ENCODE data around the gene UGT1A5.

The UGT1A5 gene

GRCh38 chr2:233712611-233713261 is at the start of gene UGT1A5:
TSS of gene UGT1A5 (plus strand) at chr2:233712907. CDS start at chr2:233712992, 85 bp downstream.
- no peak for DNase-seq

GRCh38 chr2:233663911-233664310 is 48.8 kb upstream of the UGT1A5 start:
- DNase-seq: no peak

- no peak for DNase-seq
These were observed 44.0 kb upstream of the UGT1A5 start for GRCh38 chr2:233668605-233669260.

GRCh38 chr2:233671290-233672161 is 41.2 kb upstream of the UGT1A5 start, which contains the start of gene UGT1A9:
TSS of gene UGT1A9 (plus strand) at chr2:233671898. CDS start at chr2:233671935, 37 bp downstream.
- DNase-seq: no peak

- no peak for DNase-seq
These were observed 39.8 kb upstream of the UGT1A5 start for GRCh38 chr2:233672886-233673285.

- DNase-seq: no peak
These were observed 38.8 kb upstream of the UGT1A5 start for GRCh38 chr2:233673896-233674295.

- no peak for DNase-seq
These were observed 38.4 kb upstream of the UGT1A5 start for GRCh38 chr2:233674314-233674713.

- no peak for DNase-seq
These were observed 37.7 kb upstream of the UGT1A5 start for GRCh38 chr2:233674995-233675394.

- no peak for DNase-seq
These were observed 36.7 kb upstream of the UGT1A5 start for GRCh38 chr2:233676046-233676445.

- no peak for DNase-seq
These were observed 33.5 kb upstream of the UGT1A5 start for GRCh38 chr2:233679196-233679595.

GRCh38 chr2:233680361-233681045 is 32.2 kb upstream of the UGT1A5 start:
- DNase-seq: no peak

- DNase-seq: no peak
These were observed 31.1 kb upstream of the UGT1A5 start, which contains the start of gene UGT1A7 for GRCh38 chr2:233681521-233682099. TSS of gene UGT1A7 (plus strand) at chr2:233681901. CDS start at chr2:233681938, 37 bp downstream.

GRCh38 chr2:233684640-233685039 is 28.1 kb upstream of the UGT1A5 start:
- no peak for DNase-seq

- no peak for DNase-seq
These were observed 25.8 kb upstream of the UGT1A5 start for GRCh38 chr2:233686928-233687327.

GRCh38 chr2:233688341-233688740 is 24.4 kb upstream of the UGT1A5 start:
- no peak for DNase-seq

GRCh38 chr2:233689031-233689430 is 23.7 kb upstream of the UGT1A5 start:
- no peak for DNase-seq

GRCh38 chr2:233689501-233689900 is 23.2 kb upstream of the UGT1A5 start:
- no peak for DNase-seq

- DNase-seq: no peak
These were observed 22.3 kb upstream of the UGT1A5 start for GRCh38 chr2:233690444-233690843.

GRCh38 chr2:233691443-233692433 is 21.0 kb upstream of the UGT1A5 start:
- DNase-seq: no peak

GRCh38 chr2:233692648-233693047 is 20.1 kb upstream of the UGT1A5 start, which contains the start of gene UGT1A6:
TSS of gene UGT1A6 (plus strand) at chr2:233692890. CDS start at chr2:233693005, 115 bp downstream.
- no peak for DNase-seq

GRCh38 chr2:233693963-233694362 is 18.7 kb upstream of the UGT1A5 start:
- DNase-seq: no peak
